ENCODE data around the gene COL9A2. TPM values are rescaled to one million over a fixed set of nuclear protein-coding genes. Genes with fewer than 3 reads are reported as not detected.

The COL9A2 gene
- total RNA-seq, 1 donor from 2014 or later: under 0.01 TPM

DNA sequence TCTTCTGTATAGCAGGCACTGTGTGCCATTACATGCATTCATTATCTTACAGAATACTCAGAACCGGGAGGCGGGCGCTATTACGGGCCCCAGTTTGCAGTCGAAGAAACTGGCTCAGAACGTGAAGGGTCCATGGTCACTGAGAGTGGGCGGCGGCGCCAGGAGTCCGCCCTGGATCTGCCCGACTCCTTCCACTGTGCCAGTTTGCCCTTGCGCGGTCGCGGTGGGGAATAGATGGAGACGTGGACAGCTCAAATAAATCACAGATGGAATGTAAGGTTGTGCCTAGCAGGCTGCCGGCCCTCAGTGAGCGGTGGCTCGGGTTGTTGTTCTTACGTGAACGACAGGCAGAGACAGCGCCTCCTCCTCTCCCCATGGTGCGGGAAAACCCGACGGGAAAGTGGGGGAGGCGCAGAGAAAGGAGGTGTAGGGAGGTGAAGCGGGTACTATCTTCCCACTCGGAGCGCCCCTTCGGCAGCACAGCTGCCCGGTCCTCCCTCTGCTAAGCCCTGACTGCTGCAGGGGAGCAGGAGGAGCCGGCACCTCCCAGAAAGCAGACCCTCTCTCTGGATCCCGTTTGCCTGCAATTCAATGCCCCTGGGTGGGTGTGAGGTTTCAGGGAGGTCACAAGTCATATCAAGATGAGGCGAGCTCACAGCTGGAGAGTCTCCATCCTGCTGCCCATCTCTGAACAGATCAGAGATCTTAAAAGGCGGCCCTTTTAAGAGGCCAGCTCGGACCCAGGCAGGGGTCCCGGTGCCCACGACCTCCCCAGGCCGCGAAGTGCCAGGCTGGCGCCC lies 1.1 kb downstream of the COL9A2 start:
- Histone ChIP-seq H3K36me3 (ENCODE audit: control insufficient read depth, insufficient read depth, low read length) (no peaks in the 10 kb centered on the region), H3K4me3 (ENCODE audit: low read depth, low read length) (peak overlapping the region; percentile 20), H3K27me3 (ENCODE audit: control insufficient read depth, insufficient read depth, low read length) (peaks cover 22% of the 10 kb centered on the region)
- FAIRE-seq (no peak), DNase-seq (ENCODE audit: low read depth) (peak; percentile 8)
- TF ChIP-seq, protein P1, sequence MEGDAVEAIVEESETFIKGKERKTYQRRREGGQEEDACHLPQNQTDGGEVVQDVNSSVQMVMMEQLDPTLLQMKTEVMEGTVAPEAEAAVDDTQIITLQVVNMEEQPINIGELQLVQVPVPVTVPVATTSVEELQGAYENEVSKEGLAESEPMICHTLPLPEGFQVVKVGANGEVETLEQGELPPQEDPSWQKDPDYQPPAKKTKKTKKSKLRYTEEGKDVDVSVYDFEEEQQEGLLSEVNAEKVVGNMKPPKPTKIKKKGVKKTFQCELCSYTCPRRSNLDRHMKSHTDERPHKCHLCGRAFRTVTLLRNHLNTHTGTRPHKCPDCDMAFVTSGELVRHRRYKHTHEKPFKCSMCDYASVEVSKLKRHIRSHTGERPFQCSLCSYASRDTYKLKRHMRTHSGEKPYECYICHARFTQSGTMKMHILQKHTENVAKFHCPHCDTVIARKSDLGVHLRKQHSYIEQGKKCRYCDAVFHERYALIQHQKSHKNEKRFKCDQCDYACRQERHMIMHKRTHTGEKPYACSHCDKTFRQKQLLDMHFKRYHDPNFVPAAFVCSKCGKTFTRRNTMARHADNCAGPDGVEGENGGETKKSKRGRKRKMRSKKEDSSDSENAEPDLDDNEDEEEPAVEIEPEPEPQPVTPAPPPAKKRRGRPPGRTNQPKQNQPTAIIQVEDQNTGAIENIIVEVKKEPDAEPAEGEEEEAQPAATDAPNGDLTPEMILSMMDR (IDR thresholded peaks at IDR 0.05; ENCODE audit: insufficient read depth, low read length, severe bottlenecking): no peak

DNA sequence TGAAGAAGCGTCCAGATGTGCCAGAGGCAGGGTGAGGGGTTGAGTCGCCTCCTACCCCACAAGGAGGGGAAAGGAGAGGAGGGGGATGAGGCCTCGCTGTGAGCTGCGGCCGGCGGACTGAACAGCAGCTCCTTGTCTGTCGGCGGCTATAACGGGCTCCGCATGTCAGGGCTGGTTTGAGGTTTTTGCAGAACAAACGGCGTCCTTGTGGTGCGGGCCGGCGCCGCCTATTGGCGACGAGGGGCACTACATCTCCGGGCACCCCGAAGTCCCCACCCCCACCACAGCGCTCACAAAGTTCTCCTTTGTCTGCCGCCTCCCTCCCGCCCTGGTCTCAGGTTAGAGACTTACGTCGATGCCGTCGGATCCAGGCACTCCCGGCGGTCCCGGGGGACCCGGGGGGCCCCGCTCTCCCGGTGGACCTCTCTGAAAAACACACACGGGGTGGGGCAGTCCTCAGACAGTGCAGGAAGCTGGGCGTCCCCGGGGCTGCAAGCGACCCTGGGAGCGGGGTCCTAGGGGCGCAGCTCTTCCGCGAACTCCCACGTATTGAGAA lies 1.8 kb downstream of the COL9A2 start:
- no peaks in the 10 kb centered on the region for H3K36me3 ChIP-seq (ENCODE audit: control insufficient read depth, insufficient read depth, low read length)
- peak; percentile 71 for DNase-seq (ENCODE audit: low read depth)
- no peak for FAIRE-seq
- TF ChIP-seq, protein P1 (IDR thresholded peaks at IDR 0.05; ENCODE audit: insufficient read depth, low read length, severe bottlenecking): peak; percentile 97
- H3K4me3 ChIP-seq (ENCODE audit: low read depth, low read length): peak overlapping the region; percentile 17
- peaks cover 22% of the 10 kb centered on the region for H3K27me3 ChIP-seq (ENCODE audit: control insufficient read depth, insufficient read depth, low read length)

DNA sequence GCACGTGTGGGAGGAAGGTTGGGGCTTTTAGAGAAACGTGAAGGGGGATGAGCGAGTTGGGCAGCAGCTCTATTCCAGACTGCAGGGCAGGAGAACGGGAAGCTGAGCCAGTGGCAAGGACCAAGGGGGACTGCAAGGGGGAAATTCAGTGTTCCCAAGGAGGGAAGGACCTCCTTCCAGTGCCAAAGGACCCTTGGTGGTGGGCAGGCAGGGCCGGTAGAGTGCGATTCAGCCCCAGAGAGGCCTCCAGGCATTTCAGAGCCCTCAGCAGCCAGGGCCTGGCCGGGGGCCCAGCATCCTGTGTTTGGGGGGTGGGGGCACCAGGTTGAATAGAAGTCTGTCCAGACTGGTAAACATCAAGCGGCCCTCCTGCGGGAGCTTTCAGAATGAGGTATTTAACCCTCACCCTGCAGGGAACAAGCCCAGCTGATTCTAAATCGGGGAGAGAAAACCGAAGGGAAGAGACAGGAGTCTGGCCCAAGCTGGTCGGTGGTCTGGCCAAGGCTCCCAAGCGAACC lies 2.3 kb downstream of the COL9A2 start:
- Histone ChIP-seq H3K27me3 (ENCODE audit: control insufficient read depth, insufficient read depth, low read length) (peaks cover 22% of the 10 kb centered on the region), H3K36me3 (ENCODE audit: control insufficient read depth, insufficient read depth, low read length) (no peaks in the 10 kb centered on the region), H3K4me3 (ENCODE audit: low read depth, low read length) (peak overlapping the region; percentile 17)
- no peak for FAIRE-seq
- DNase-seq (ENCODE audit: low read depth): no peak
- TF ChIP-seq, protein P1 (IDR thresholded peaks at IDR 0.05; ENCODE audit: insufficient read depth, low read length, severe bottlenecking): no peak

DNA sequence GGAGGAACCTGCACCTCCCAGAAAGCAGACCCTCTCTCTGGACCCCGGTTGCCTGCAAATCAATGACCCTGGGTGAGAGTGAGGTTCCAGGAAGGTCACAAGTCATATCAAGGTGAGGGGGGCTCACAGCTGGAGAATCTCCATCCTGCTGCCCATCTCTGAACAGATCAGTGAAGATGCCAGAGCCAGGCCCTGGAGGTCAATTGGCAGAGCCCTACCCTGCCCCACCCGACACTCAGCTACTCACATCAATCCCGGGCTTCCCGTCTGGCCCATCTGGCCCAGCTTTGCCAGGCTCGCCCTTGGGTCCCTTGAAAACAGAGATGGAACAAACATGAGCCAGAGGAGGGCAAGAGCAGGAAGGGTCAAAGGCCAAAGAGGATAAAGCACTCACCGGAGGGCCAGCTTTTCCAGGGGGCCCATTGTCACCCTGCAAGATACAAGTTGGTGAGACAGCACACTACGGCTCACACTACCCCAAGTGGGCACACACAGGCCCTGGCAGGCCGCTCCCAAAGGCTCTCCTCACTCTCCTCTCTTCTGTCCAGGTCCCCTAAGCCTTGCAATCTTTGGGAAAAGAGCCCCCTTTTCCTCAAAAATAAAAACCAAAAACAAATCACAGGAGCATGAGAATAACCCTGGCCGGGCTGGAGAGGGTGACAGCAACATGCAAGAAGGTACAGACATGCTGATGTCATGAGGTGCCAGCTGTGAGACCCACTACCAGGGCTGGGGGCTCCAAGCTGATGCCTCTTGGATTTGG lies 2.9 kb downstream of the COL9A2 start:
- Histone ChIP-seq H3K36me3 (ENCODE audit: control insufficient read depth, insufficient read depth, low read length) (no peaks in the 10 kb centered on the region), H3K27me3 (ENCODE audit: control insufficient read depth, insufficient read depth, low read length) (peaks cover 22% of the 10 kb centered on the region), H3K4me3 (ENCODE audit: low read depth, low read length) (no peak overlapping the region)
- no peak for DNase-seq (ENCODE audit: low read depth)
- no peak for FAIRE-seq
- TF ChIP-seq, protein P1 (IDR thresholded peaks at IDR 0.05; ENCODE audit: insufficient read depth, low read length, severe bottlenecking): no peak

DNA sequence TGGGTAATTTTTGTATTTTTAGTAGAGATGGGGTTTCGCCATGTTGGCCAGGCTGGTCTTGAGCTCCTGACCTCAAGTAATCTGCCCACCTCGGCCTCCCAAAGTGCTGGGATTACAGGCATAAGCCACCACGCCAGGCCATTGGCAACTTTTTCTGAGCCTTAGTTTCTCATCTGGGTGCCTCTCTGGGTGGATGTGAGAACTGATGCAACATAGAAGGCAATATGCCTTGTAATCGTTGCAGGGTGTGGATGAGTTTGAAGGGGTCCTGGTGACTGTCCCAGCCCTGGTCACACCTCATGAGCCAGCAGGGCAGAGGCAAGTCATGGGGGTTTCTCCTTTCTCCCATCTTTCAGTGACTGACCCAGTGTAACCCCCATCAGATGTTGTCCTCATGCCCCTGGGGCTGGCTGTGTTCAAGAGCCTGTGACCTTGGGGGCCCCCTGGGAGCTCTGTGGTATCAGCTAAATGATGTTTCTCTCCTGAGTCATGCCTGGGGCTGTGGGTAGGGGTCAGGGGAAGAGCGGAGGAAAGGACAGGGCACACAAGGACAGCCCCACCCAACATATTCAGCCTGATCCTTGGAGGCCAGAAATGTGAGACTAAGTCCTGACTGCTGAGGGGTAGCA lies 3.6 kb downstream of the COL9A2 start:
- TF ChIP-seq, protein P1 (IDR thresholded peaks at IDR 0.05; ENCODE audit: insufficient read depth, low read length, severe bottlenecking): no peak
- Histone ChIP-seq H3K27me3 (ENCODE audit: control insufficient read depth, insufficient read depth, low read length) (peaks cover 22% of the 10 kb centered on the region), H3K4me3 (ENCODE audit: low read depth, low read length) (no peak overlapping the region), H3K36me3 (ENCODE audit: control insufficient read depth, insufficient read depth, low read length) (no peaks in the 10 kb centered on the region)
- no peak for DNase-seq (ENCODE audit: low read depth)
- FAIRE-seq: no peak

All from bronchial epithelial cell (primary cell).